NCI-H2107 treated with DMSO at 0.1 percent for 48 hours (cell line): ENCODE results near the gene BCAS4.
A peak's percentile ranks its signal among the peaks of the same experiment; 100 is the strongest.

Source experiments
- DNase-seq: peaks from one replicate; lab custom pipeline; 2025; ENCODE audit not compliant: unreplicated experiment; lab: John Stamatoyannopoulos, UW

The BCAS4 gene

DNA sequence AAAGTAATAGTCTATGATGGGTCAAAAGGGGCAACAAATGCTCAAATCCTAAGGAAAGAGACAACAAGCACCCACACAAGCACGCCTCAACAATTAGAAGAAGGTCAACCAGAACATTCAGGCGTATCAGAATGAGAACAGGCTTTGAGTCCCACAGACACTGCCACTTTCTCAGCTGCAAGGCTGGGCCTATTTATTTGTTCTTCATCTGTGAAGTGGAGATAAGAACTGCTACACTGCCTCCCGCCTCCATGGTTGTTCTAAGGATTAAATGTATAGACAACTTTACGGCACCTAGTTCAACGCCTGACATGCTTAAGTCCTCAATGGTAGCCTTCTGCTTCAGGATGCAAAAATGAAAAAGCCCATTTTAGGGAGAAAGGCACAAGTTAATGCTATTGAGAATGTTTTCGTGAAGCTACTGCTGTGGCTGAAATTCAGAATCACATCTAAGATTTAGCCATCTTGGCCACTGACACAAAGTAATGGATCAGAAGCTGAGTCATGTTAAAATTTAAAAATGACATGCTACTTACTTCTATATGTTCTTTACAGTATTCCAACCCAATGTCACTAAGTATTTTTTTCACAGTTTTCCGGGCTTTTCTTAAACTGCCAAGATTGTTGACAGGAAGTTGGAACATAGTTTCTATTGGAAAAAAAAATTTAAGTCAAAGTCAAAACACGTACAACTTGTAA is 108.6 kb downstream of the BCAS4 start:
- DNase-seq = no peak

DNA sequence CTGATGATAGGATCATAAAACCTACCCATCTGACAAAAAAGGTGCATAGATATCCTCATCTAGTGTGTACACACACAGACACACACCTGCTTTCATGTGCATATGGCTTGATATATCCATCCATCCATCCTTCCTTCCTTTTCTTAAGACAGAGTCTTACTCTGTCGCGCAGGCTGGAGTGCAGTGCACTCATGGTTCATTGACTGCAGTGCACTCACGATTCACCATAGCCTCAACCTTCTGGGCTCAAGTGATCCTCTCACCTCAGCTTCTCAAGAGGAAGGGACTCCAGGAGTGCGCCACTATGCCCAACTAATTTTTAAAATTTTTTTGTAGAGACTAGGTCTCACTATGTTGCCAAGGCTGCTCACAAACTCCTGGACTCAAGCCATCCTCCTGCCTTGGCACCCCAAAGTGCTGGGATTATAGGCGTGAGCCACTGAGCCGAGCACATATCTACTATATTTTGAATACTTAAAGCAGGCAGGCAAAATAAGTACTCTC is 109.3 kb downstream of the BCAS4 start:
- no peak for DNase-seq

DNA sequence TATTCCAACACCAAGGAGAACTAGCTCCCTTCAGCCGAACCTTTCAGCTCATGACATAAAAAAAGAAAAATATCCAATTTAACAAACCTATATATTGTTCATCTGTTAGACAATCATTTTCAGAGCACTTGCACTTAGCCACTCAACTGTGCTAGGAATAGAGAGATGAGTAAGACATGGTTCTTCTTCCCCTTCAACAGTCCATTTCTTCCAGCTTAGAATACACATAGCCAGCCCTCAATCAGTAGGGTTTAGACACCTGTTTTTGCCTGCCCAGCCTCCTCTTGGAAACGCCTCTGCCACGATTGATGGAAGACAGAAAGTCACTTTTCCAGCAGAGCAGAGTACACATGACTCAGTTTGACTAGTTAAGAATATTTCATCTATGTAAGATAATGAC is 114.6 kb downstream of the BCAS4 start:
- no peak for DNase-seq

DNA sequence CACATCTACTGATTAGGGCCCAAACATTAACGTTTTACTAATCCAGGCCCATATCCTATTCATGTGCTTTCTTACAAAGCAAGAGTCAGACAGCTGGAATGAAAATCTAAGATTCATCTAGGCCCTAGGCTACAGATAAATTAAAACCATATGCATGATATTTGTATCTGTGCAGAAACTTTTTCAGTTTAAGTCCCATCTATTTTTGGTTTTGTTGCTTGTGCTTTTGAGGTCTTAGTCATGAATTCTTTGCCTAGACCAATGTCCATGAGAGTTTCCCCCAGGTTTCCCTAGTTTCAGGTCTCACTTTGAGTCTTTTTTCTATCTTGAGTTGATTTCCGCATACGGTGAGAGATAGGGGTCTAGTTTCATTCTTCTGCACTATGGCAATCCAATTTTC is 116.2 kb downstream of the BCAS4 start:
- DNase-seq = no peak

DNA sequence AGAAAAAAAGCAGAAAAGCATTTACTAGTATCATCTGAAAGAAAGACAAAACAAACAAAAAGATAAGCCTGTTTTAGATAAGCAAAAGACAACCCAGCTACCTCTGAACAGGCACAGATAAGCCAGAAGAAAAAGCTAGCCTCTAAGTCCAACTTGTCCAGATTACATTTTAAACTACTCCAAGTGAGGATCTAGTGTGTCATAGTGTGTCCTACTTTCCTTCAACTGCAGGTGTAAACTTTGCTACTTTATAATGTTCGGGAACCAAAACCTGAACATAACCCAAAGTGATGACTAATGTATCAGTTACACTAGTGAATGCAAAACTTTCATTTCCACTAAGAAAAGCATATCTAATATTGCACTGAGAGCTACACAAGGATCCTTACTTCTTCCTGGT is 116.9 kb downstream of the BCAS4 start:
- DNase-seq = no peak

DNA sequence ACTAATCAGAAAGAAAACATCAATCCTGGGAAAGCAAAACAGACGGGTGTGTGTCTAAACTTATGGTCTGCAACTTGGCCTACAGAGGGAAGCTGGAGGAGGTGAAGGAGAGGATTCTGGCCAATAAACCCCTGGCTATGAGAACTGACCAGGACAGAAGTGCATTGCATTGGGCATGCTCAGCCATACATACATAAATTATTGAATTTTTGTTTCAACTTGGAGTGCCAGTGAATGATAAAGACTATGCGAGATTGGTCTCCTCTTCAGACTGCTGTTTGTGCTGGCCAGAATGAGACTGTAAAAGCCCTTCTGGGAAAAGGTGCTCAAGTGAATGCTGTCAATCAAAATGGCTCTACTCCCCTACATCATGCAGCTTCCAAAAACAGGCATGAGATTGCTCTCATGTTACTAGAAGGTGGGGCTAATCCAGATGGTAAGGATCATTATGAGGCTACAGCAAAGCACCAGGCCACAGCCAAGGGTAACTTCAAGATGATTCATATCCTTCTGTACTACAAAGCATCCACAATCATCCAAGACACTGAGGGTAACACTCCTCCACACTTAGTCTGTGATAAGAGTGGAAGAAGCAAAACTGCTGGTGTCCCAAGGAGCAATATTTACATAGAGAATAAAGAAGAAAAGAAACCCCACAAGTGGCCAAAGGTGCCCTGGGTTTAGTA is 119.0 kb downstream of the BCAS4 start:
- DNase-seq = peak; percentile 43

DNA sequence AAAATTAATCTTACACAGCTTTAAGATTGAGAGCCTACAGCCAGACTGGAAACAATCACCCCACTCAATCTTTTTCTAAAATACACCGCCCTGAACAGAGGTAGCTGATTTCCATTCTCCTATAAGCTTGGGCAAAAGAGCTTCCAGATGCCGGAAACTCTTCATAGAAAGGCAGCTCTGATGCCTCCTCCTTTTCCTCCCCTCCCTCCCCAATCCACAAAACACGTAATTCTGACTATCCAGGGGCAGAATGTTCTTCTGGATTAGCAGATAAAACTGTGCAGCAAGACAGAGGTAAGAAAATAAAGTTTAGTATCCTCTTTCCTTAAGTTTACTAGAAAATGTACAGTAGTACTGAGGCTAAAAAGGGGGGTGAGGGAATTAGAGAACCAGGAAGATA is 120.6 kb downstream of the BCAS4 start:
- DNase-seq = no peak

DNA sequence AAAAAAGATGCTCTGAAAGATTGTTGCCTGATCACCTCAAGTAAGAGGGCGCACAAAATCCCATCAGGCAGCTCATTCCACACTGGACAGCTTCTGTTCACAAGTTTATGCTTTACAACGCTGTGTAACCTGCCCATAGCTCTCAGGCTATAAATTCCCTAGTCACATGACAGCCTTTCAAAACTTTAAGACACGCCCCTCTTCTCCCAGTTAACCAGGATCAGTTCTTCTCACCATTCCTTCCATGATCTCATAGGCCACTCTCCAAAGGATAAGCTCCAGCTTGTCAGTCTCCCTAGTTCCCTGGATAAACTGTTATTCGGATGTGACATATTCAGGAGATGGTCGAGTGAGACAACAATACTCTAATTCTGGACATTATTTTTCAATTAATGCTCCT is 121.4 kb downstream of the BCAS4 start:
- no peak for DNase-seq

DNA sequence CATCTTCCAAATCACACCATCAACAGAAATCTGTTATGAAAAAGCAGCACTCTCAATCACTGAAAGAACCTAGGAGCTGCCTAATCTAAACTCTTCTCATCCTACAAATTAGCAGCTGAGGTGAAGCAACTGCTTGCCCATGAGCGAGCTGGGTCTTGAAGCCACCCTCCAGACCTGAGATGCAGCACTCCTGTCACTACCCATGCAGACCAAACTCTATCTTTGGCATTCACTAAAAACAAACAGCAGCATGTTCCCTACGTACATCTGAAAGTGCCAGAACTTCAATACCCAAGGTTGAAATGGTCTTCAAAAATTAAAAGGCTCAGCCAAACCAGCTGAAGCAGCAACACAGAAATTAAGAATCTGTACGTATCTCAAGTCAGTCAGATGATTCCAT is 122.1 kb downstream of the BCAS4 start:
- no peak for DNase-seq

DNA sequence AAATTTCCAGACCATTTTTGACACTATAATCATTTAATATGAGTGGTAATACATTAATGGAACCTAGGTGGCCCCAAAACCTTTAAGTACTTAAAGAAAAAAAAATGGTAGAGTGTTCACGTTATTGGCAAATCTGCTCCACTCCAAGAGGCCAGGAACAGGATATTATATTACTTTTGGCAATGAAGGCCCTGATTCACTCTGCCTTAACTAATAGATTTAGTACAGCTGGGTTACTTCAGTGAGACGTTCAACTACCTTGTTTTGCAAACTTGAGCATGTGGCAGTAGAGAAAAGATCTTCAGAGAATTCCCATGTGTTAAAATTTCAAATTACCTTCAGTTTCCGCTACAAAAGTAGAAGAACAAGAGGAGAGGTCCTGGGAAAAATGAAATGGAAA is 123.5 kb downstream of the BCAS4 start:
- no peak for DNase-seq

DNA sequence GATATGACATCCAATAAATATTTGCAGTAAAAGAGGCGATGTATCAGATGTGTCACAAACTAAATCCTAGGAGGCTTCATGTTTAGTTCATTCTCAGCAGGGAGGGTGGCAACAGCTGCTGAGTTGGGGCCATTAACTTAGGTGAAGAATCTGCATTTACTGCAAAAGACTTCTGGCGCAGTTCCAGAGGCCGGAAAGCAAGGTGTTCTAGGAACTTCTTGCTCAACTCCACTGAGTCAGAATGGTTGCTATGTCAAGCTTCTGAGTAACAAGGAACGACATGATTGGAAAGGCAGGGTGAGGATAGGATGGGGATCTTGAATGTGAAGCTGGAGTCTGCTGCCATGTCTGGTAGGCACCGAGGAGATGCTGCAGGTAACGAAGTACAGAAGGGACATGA is 124.7 kb downstream of the BCAS4 start:
- no peak for DNase-seq

DNA sequence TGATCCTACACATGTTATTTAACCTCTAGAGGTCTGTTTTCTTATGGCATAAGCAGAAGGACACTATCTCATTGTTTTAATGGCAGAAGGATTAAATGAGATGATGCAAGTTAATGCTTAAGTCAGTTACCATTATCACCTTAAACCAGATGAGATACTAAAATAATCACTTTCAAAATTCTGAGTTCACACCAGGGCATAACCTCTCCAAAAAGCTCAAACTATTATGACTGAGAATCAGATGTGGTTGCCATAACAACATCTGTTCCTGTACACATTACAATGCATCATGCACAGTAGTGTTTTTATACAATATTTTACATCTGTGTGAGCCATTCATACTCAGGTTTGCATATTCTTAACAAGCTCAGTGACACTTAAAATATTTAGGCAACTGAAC is 126.1 kb downstream of the BCAS4 start:
- no peak for DNase-seq

DNA sequence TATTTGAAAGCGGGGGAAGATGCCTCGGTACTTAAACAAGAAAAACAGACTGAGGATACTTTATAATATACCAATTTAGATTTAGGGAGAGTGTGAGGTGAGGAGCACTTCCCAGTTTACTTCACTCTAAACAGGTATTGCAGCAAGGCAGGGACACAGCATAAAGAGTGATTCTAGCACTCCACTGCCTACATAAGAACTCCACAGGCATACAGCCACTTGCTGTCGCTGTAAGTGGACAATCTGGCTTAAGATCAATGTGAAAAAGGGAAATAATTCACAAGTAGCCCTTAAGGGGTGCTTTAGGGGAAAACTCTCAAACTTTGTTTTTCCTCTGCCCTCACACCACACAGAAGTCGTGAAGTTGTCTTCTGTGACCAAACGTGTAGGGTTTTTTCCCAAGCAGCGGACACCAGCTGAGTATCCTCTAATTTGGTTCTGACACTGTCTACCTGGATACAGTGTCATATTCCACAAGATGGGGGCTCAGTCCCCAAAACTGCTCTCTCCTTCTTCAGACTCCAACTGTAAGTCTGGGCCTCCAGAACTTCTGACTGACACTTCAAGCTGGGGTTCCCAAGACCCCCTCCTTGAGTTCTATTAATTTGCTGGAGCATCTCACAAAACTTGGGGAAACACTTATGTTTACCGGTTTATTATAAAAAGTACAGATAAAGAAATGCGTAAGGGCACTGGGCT is 127.1 kb downstream of the BCAS4 start:
- DNase-seq = no peak

DNA sequence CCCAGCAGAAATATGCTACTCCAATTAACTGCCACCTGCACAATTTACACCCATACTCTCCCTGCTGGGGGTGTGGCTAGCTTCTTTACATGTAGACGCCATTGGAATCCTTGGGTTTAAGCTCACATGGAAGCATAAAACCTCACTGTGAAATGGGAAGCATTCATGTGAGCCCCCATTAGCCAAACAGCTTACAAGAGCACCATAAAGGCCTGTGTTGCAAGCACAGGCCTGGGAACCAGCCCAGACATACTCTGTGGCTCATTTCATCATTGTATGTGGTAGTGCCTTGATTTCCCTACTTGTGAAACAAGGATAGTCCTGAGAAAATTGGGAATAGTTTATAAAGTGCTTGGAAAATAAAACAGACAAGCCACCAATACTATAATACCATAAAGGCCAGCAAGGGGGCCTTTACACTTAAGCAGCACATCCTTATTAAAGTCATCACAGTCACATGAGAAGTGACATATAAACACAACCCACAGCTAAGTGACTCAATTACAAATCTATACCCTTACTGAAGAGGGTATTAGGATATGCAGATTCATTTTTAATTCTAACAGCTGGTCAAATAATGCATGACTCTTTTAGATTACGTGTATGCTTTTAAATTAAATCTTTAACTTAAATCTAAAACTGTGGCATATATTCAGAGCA is 129.5 kb downstream of the BCAS4 start:
- DNase-seq = no peak

DNA sequence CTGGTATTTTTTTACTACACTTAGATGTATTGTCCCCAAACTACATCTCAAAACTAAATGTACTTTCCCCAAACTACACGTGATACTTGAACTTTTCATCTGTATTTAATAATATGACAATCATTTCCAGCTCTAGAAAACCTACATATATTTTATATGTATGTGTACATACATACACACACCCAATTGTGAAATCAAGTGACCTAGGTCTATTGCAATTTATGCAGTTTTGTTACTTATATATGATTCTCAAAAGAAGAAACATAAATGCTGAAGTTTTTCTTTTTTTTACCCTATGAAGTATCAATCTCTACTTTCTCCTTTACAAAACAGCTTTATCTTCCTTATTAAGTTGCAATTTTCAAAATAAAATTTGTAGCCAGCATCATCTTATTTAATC is 131.7 kb downstream of the BCAS4 start:
- DNase-seq = no peak
